K562 (cell line): ENCODE measurements around the gene USP24. TPM values are rescaled to one million over a fixed set of nuclear protein-coding genes. Genes with fewer than 3 reads are reported as not detected.

ENCODE experiments used
- ATAC-seq: fragments of 200-7000 bp; cut with Tn5 transposase; 3 replicates; pipeline ENCODE4 v1.9.1; 2020; ENCODE audit warnings: moderate library complexity
- BruUV-seq: library from RNA; stranded (reverse); fragments of 400-500 nt; replicated peaks from 2 replicates; lab custom pipeline; 2021; lab: Mats Ljungman, UMichigan
- CTCF ChIA-PET: fragments of 300-600 bp; formaldehyde crosslinking; extraction: SDS; loops from one replicate; lab custom pipeline; 2021; ENCODE audit warnings: low intra/inter-chr PET ratio; lab: Yijun Ruan, JAX
- POLR2A ChIA-PET: fragments of 300-600, 350-650 bp; sonication (Branson Sonifier 250); formaldehyde crosslinking; extraction: SDS; loops from one replicate; lab custom pipeline; 2021; ENCODE audit warnings: antibody characterized with exemption, inconsistent platforms; lab: Yijun Ruan, JAX
- DNase-seq, 4 experiments: peaks; one replicate each; pipeline versions ENCODE4 v3.0.0 to v3.0.0-alpha.2; 2011 to 2018; ENCODE audit warnings: low spot score in 3 of 4, mixed read lengths in 3 of 4; ENCODE audit errors: extremely low read depth in 1 of 4
- FAIRE-seq: peaks from 2 replicates; lab custom pipeline; 2011; peaks lifted over from hg19 to GRCh38; lab: Jason Lieb, UNC
- H2AFZ ChIP-seq: 2 replicates; pipeline ENCODE4 v1.6.0; 2011; ENCODE audit warnings: low read depth, low read length, control low read depth, inconsistent platforms
- H3K27ac ChIP-seq: fragments of 200-600 bp; 3 replicates; pipeline ENCODE4 v1.8.0; 2011; ENCODE audit warnings: low read depth, mild to moderate bottlenecking, control low read depth, inconsistent platforms, low read length, moderate library complexity, mixed read lengths; ENCODE audit errors: extremely low read depth
- H3K27me3 ChIP-seq, 2 experiments: fragments of 300-600 bp in 1 of 2; 2 replicates in 1 of 2; 3 replicates in 1 of 2; pipeline versions ENCODE4 v1.6.0 to v1.8.0; 2011; ENCODE audit warnings: inconsistent platforms in 2 of 2, low read length in 2 of 2, mild to moderate bottlenecking in 1 of 2, mixed read lengths in 1 of 2, moderate library complexity in 1 of 2; ENCODE audit not compliant: control insufficient read depth in 2 of 2, insufficient read depth in 2 of 2
- H3K36me3 ChIP-seq: fragments of 300-600 bp; 3 replicates; pipeline ENCODE4 v1.8.0; 2011; ENCODE audit warnings: mild to moderate bottlenecking, low read length, inconsistent platforms; ENCODE audit not compliant: control insufficient read depth, insufficient read depth
- H3K4me1 ChIP-seq, 2 experiments: fragments of 200-600 bp in 1 of 2; replicated peaks in 1 of 2; 2 replicates in 1 of 2; 3 replicates in 1 of 2; pipeline versions ENCODE4 v1.5.1 to v1.8.0; 2011; ENCODE audit warnings: inconsistent platforms in 2 of 2, low read length in 2 of 2, mild to moderate bottlenecking in 1 of 2, mixed read lengths in 1 of 2, moderate library complexity in 1 of 2; ENCODE audit not compliant: control insufficient read depth in 2 of 2, insufficient read depth in 2 of 2
- H3K4me2 ChIP-seq: 2 replicates; pipeline ENCODE4 v1.6.1; 2011; ENCODE audit warnings: low read length, control low read depth, inconsistent platforms, mixed read lengths; ENCODE audit not compliant: insufficient read depth
- H3K4me3 ChIP-seq: fragments of 200-600 bp; sonication (generic), shearing (Covaris generic); 2 replicates; pipeline ENCODE4 v1.5.1; 2016; ENCODE audit warnings: control low read depth, inconsistent platforms
- H3K79me2 ChIP-seq: fragments of 200-600 bp; 3 replicates; pipeline ENCODE4 v1.8.0; 2011; ENCODE audit warnings: low read length, inconsistent platforms; ENCODE audit not compliant: control insufficient read depth, insufficient read depth
- H3K9ac ChIP-seq, 2 experiments: 2 replicates each; pipeline versions ENCODE4 v1.6.0 to v1.6.1; 2011; ENCODE audit warnings: low read depth in 2 of 2, low read length in 2 of 2, control low read depth in 1 of 2, inconsistent platforms in 1 of 2, mild to moderate bottlenecking in 1 of 2, mixed read lengths in 1 of 2; ENCODE audit not compliant: insufficient read depth in 1 of 2
- H3K9me1 ChIP-seq: one replicate; pipeline ENCODE4 v1.6.0; 2011; ENCODE audit warnings: inconsistent platforms, mild to moderate bottlenecking, low read length, moderate library complexity; ENCODE audit not compliant: control insufficient read depth, insufficient read depth
- H3K9me3 ChIP-seq: replicated peaks from 2 replicates; pipeline ENCODE4 v1.5.1; 2011; ENCODE audit warnings: low read depth, low read length, inconsistent platforms; ENCODE audit not compliant: control insufficient read depth, insufficient read depth
- H4K20me1 ChIP-seq: replicated peaks from 2 replicates; pipeline ENCODE4 v1.6.1; 2011; ENCODE audit warnings: low read length, inconsistent platforms, mixed read lengths; ENCODE audit not compliant: control insufficient read depth, insufficient read depth
- ARID4B ChIP-seq: sonication (generic); formaldehyde crosslinking; IDR thresholded peaks from 2 replicates; pipeline ENCODE4 v1.8.0; 2022; ENCODE audit warnings: mild to moderate bottlenecking, missing genetic modification reagents
- BHLHE40 ChIP-seq: IDR thresholded peaks from 2 replicates; pipeline ENCODE4 v1.6.1; 2011; ENCODE audit warnings: low read length, improper control_type of control experiment
- CREB1 ChIP-seq, 2 experiments: sonication (generic) in 1 of 2; formaldehyde crosslinking in 1 of 2; IDR thresholded peaks; 2 replicates each; pipeline versions ENCODE4 v1.6.1 to v1.8.0; 2012 to 2022; ENCODE audit warnings: inconsistent platforms in 1 of 2, mild to moderate bottlenecking in 1 of 2, missing genetic modification reagents in 1 of 2, moderate library complexity in 1 of 2
- FOSL1 ChIP-seq: fragments of 200-800 bp; sonication (Bioruptor generic); conservative IDR thresholded peaks from 2 replicates; pipeline ENCODE4 v1.6.1; 2016; ENCODE audit warnings: missing genetic modification characterization, missing compliant biosample characterization
- USF1 ChIP-seq: sonication (generic); formaldehyde crosslinking; IDR thresholded peaks from 2 replicates; pipeline ENCODE4 v1.9.0; 2022; ENCODE audit warnings: mild to moderate bottlenecking, missing genetic modification reagents
- ZNF384 ChIP-seq: IDR thresholded peaks from 2 replicates; pipeline ENCODE4 v1.6.1; 2012; ENCODE audit warnings: low read depth, low read length, improper control_type of control experiment
- ZNF695 ChIP-seq: fragments of 450-650 bp; formaldehyde crosslinking; IDR thresholded peaks from 2 replicates; pipeline ENCODE4 v1.4.0; 2020; ENCODE audit warnings: mild to moderate bottlenecking, moderate library complexity
- WGBS: fragments of 100-300 bp; shearing (Covaris generic); methylation state at CpG from one replicate; pipeline ENCODE4 v1.1.6; 2016; ENCODE audit warnings: low coverage, mixed read lengths; ENCODE audit not compliant: insufficient coverage; ENCODE audit errors: missing lambda C conversion rate; 5-methylcytosine and 5-hydroxymethylcytosine counted together
- in situ Hi-C: fragments of 300-500 bp; cut with MboI; formaldehyde crosslinking; loops from 4 replicates; pipeline ENCODE4 v1.15.0; 2018; ENCODE audit warnings: inconsistent platforms, mixed read lengths
- intact Hi-C: fragments of 100-400 bp; cut with micrococcal nuclease; formaldehyde crosslinking; loops from 2 replicates; pipeline ENCODE4 v1.14.2; 2022
- polyA plus RNA-seq, 8 experiments: library from polyadenylated mRNA; depleted of rRNA in 4 of 8; stranded (reverse) in 5 of 8; unstranded in 3 of 8; fragments of >200 nt; fragmentation: Nextera tagmentation in 2 of 8; fragmentation: Illumina TruSeq in 1 of 8; extraction: Ambion mirVana in 2 of 8; extraction: Trizol in 1 of 8; gene quantifications; 2 replicates each; pipeline versions ENCODE4 v1.2.1 to v1.2.3, GENCODE V29; 2011 to 2014; ENCODE audit warnings: inconsistent platforms in 1 of 8, missing spikeins in 1 of 8
- total RNA-seq, 7 experiments: library from RNA; depleted of rRNA in 6 of 7; stranded (reverse); fragments of >200 nt in 6 of 7; fragmentation: Illumina TruSeq in 2 of 7; extraction: Trizol in 2 of 7; gene quantifications; 2 replicates each; pipeline versions ENCODE4 v1.2.1 to v1.2.3, GENCODE V29; 2011 to 2021; ENCODE audit warnings: low replicate concordance in 1 of 7

Gene USP24
- total and polyA plus RNA-seq, 9 of the 15 experiments (the other 6 are each of a cell fraction or from before 2014, with no cell fraction given) = 7.7 to 62.6 (median 36.8) TPM

- H3K9me1 ChIP-seq = no peaks in the 10 kb centered on the region
- TF ChIP-seq ZNF695 (CRISPR knock-in tag) = no peak
- TF ChIP-seq FOSL1 (tag) = peak; percentile 37; the same call in 1 of the 2 replicates
- TF ChIP-seq, all 486 proteins: peak for 1
- Histone ChIP-seq H3K4me1 (no peaks in the 10 kb centered on the region), H3K9me3 (no peaks in the 10 kb centered on the region), H3K9ac (no peak overlapping the region), H3K27ac (no peak overlapping the region), H2AFZ (no peak overlapping the region), H3K36me3 (peaks cover 93% of the 10 kb centered on the region), H3K79me2 (no peaks in the 10 kb centered on the region), H3K27me3 (no peaks in the 10 kb centered on the region), H3K4me2 (no peak overlapping the region), H3K4me3 (no peak overlapping the region), H4K20me1 (no peaks in the 10 kb centered on the region)
- POLR2A ChIA-PET = no interaction called here
- intact Hi-C loops (no loop called here), in situ Hi-C loops (loop anchor here (25.0 kb wide), 1 partner anchor 1459 kb away; the partner anchor contains the start of gene PLPP3)
- DNase-seq = no peak
- 82% methylated on average over 3 of the region's 3 CpGs for WGBS
- CTCF ChIA-PET = no interaction called here
- BruUV-seq = no TSS peak
- no peak for FAIRE-seq
- ATAC-seq = no peak
These were observed 87.3 kb downstream of the USP24 start for GRCh38 chr1:55127827-55128343.

- no peak for FAIRE-seq
- H3K9me1 ChIP-seq = no peaks in the 10 kb centered on the region
- no peaks in the 10 kb centered on the region for H3K27me3 ChIP-seq
- H3K4me2 ChIP-seq = no peak overlapping the region
- H2AFZ ChIP-seq = no peak overlapping the region
- H3K36me3 ChIP-seq = peaks cover 91% of the 10 kb centered on the region
- no TSS peak for BruUV-seq
- DNase-seq = no peak
- 94% methylated on average over 5 of the region's 5 CpGs for WGBS
- no peaks in the 10 kb centered on the region for H3K79me2 ChIP-seq
- TF ChIP-seq USF1 (no peak), BHLHE40 (no peak), ARID4B (no peak), ZNF384 (no peak), CREB1 (IDR thresholded peaks at IDR 0.05) (no peak), CREB1 (CRISPR knock-in tag; IDR thresholded peaks at IDR 0.05) (no peak)
- H3K27ac ChIP-seq = no peak overlapping the region
- H3K4me3 ChIP-seq = no peak overlapping the region
- no peaks in the 10 kb centered on the region for H3K4me1 ChIP-seq
- no peaks in the 10 kb centered on the region for H3K9me3 ChIP-seq
- H4K20me1 ChIP-seq = no peaks in the 10 kb centered on the region
- ChIA-PET CTCF (no interaction called here), POLR2A (no interaction called here)
- no peak for ATAC-seq
- H3K9ac ChIP-seq = no peak overlapping the region
- intact Hi-C loops (no loop called here), in situ Hi-C loops (no loop called here)
These were observed 90.7 kb downstream of the USP24 start for GRCh38 chr1:55124470-55124869.
